Kidney (tissue), 14 donors: ENCODE measurements around the gene IL25. TPM values are rescaled to one million over a fixed set of nuclear protein-coding genes. Genes with fewer than 3 reads are reported as not detected.

ENCODE experiments used
- DNase-seq, 5 donors: peaks; one replicate each; pipeline ENCODE4 v3.0.0-alpha.2; 2013 to 2020
- FAIRE-seq: peaks from 2 replicates; lab custom pipeline; 2012; peaks lifted over from hg19 to GRCh38; lab: Jason Lieb, UNC
- H3K27ac ChIP-seq, 2 donors: one replicate each; pipeline ENCODE4 v1.7.0; 2013; ENCODE audit warnings: low read depth in 2 of 2, low read length in 2 of 2, inconsistent platforms in 1 of 2
- H3K27me3 ChIP-seq: one replicate; pipeline ENCODE4 v1.7.1; 2013; ENCODE audit warnings: low read length, inconsistent platforms; ENCODE audit not compliant: control insufficient read depth, insufficient read depth
- H3K36me3 ChIP-seq, 3 donors: one replicate each; pipeline versions ENCODE4 v1.7.0 to v1.7.1; 2013; ENCODE audit warnings: low read length in 3 of 3, control low read depth in 1 of 3, inconsistent platforms in 1 of 3; ENCODE audit not compliant: insufficient read depth in 3 of 3, control insufficient read depth in 2 of 3
- H3K4me1 ChIP-seq, 3 donors: one replicate each; pipeline versions ENCODE4 v1.7.0 to v1.7.1; 2013; ENCODE audit warnings: low read length in 3 of 3, inconsistent platforms in 1 of 3, low read depth in 1 of 3; ENCODE audit not compliant: control insufficient read depth in 2 of 3, insufficient read depth in 2 of 3
- H3K4me3 ChIP-seq, 3 donors: one replicate each; pipeline versions ENCODE4 v1.7.0 to v1.8.1; 2013; ENCODE audit warnings: low read length in 3 of 3, control low read depth in 1 of 3, inconsistent platforms in 1 of 3
- H3K9ac ChIP-seq, 3 donors: one replicate each; pipeline versions ENCODE4 v1.7.0 to v1.7.1; 2013; ENCODE audit warnings: low read length in 3 of 3, control low read depth in 1 of 3, inconsistent platforms in 1 of 3
- H3K9me3 ChIP-seq, 3 donors: one replicate each; pipeline versions ENCODE4 v1.7.0 to v1.7.1; 2013; ENCODE audit warnings: low read length in 3 of 3, control low read depth in 1 of 3, inconsistent platforms in 1 of 3; ENCODE audit not compliant: control insufficient read depth in 2 of 3, insufficient read depth in 1 of 3
- CTCF ChIP-seq: IDR thresholded peaks from 3 replicates; pipeline ENCODE4 v1.5.1; 2012; ENCODE audit warnings: mild to moderate bottlenecking, moderate library complexity, borderline replicate concordance; ENCODE audit not compliant: insufficient read depth; ENCODE audit errors: extremely low read depth
- intact Hi-C: fragments of 100-400 bp; cut with DNase I; formaldehyde crosslinking; loops from one replicate; pipeline ENCODE4 v1.11.1; 2022
- polyA plus RNA-seq: library from polyadenylated mRNA; stranded (reverse); fragments of 350-450 nt; fragmentation: Illumina TruSeq; extraction: RNeasy Lipid Tissue Mini Kit (QIAGEN cat#74804); gene quantifications from one replicate; pipeline ENCODE4 v1.2.3, GENCODE V29; 2014; ENCODE audit warnings: low read depth, low replicate concordance; ENCODE audit not compliant: insufficient read depth
- total RNA-seq: library from RNA; stranded (reverse); fragmentation: NEBNext Ultra II Directional; extraction: Animal tissue kit (Norgen Biotek cat#: 25700); gene quantifications from one replicate; pipeline ENCODE4 v1.2.1, GENCODE V29; 2021
- donor health status: control.
- donor health status: control.
- donor health status: control.
- donor health status: control.
- donor health status: control.
- donor health status: DM: yes; HTN: yes; CAD: no.
- donor health status: Normal renal cell carcinoma (clear cell type).

IL25 gene
- total and polyA plus RNA-seq, 2 donors from 2014 or later, result not detected

- H3K27ac ChIP-seq, result no peak overlapping the region
- no peaks in the 10 kb centered on the region for H3K36me3 ChIP-seq
- no peak overlapping the region for H3K9ac ChIP-seq
- FAIRE-seq (no peak), DNase-seq (no peak)
- no peaks in the 10 kb centered on the region for H3K27me3 ChIP-seq
- no peaks in the 10 kb centered on the region for H3K4me1 ChIP-seq
- no peak for TF ChIP-seq CTCF
- no peak overlapping the region for H3K4me3 ChIP-seq
- H3K9me3 ChIP-seq, result no peaks in the 10 kb centered on the region
- intact Hi-C loops, result no loop called here
Observed at GRCh38 chr14:23404331-23404900, 31.8 kb downstream of the IL25 start.

- Histone ChIP-seq H3K36me3 (no peaks in the 10 kb centered on the region), H3K27me3 (no peaks in the 10 kb centered on the region), H3K9ac (no peak overlapping the region), H3K4me3 (no peak overlapping the region), H3K9me3 (no peaks in the 10 kb centered on the region), H3K27ac (no peak overlapping the region), H3K4me1 (no peaks in the 10 kb centered on the region)
- intact Hi-C loops, result no loop called here
- no peak for TF ChIP-seq CTCF
- DNase-seq, result no peak
- FAIRE-seq, result no peak
Observed at GRCh38 chr14:23405096-23405495, 32.5 kb downstream of the IL25 start.

- Histone ChIP-seq H3K36me3 (no peaks in the 10 kb centered on the region), H3K27me3 (no peaks in the 10 kb centered on the region), H3K4me3 (no peak overlapping the region), H3K4me1 (no peaks in the 10 kb centered on the region), H3K27ac (no peak overlapping the region), H3K9ac (no peak overlapping the region), H3K9me3 (no peaks in the 10 kb centered on the region)
- FAIRE-seq (no peak), DNase-seq (no peak)
- no peak for TF ChIP-seq CTCF
- intact Hi-C loops, result no loop called here
Observed at GRCh38 chr14:23405516-23406025, 33.0 kb downstream of the IL25 start.

- H3K9ac ChIP-seq, result no peak overlapping the region
- no peak for TF ChIP-seq CTCF
Observed at GRCh38 chr14:23406244-23406643, 33.6 kb downstream of the IL25 start.

More at GRCh38 chr14:23406244-23406643, 33.6 kb downstream of the IL25 start:
- no peak for FAIRE-seq
- H3K9me3 ChIP-seq, result no peaks in the 10 kb centered on the region
- DNase-seq, result peak in 1 of 5 donors; percentile 20
- no peaks in the 10 kb centered on the region for H3K4me1 ChIP-seq
- H3K27me3 ChIP-seq, result no peaks in the 10 kb centered on the region
- H3K27ac ChIP-seq, result no peak overlapping the region
- intact Hi-C loops, result no loop called here
- H3K4me3 ChIP-seq, result no peak overlapping the region
- H3K36me3 ChIP-seq, result no peaks in the 10 kb centered on the region
